ENCODE data around the gene WWTR1. TPM values are rescaled to one million over a fixed set of nuclear protein-coding genes. Genes with fewer than 3 reads are reported as not detected.

WWTR1 gene
- total RNA-seq, 1 experiment from 2014 or later = 197 TPM

GRCh38 chr3:149581681-149582370, 76.0 kb downstream of the WWTR1 start:
- in situ Hi-C loops (cut with HindIII; ENCODE audit: low pct_unique_long_range_greater_than_20kb, low sequenced_read_pairs) = no loop called here
- peak; percentile 95 for DNase-seq (ENCODE audit: low read depth)

- no peak for DNase-seq (ENCODE audit: low read depth)
- in situ Hi-C loops (cut with HindIII; ENCODE audit: low pct_unique_long_range_greater_than_20kb, low sequenced_read_pairs) = no loop called here
Measured at GRCh38 chr3:149581248-149581647, 76.6 kb downstream of the WWTR1 start.

- in situ Hi-C loops (cut with HindIII; ENCODE audit: low pct_unique_long_range_greater_than_20kb, low sequenced_read_pairs) = no loop called here
- DNase-seq (ENCODE audit: low read depth) = peak; percentile 41
Measured at GRCh38 chr3:149579838-149580542, 77.8 kb downstream of the WWTR1 start.

- DNase-seq (ENCODE audit: low read depth) = no peak
- in situ Hi-C loops (cut with HindIII; ENCODE audit: low pct_unique_long_range_greater_than_20kb, low sequenced_read_pairs) = no loop called here
Measured at GRCh38 chr3:149579161-149579560, 78.7 kb downstream of the WWTR1 start.

GRCh38 chr3:149577801-149578200, 80.0 kb downstream of the WWTR1 start:
- in situ Hi-C loops (cut with HindIII; ENCODE audit: low pct_unique_long_range_greater_than_20kb, low sequenced_read_pairs) = no loop called here

GRCh38 chr3:149575961-149576564, 81.8 kb downstream of the WWTR1 start:
- peak; percentile 84 for DNase-seq (ENCODE audit: low read depth)
- in situ Hi-C loops (cut with HindIII; ENCODE audit: low pct_unique_long_range_greater_than_20kb, low sequenced_read_pairs) = no loop called here

More at GRCh38 chr3:149577801-149578200, 80.0 kb downstream of the WWTR1 start:
- no peak for DNase-seq (ENCODE audit: low read depth)

- in situ Hi-C loops (cut with HindIII; ENCODE audit: low pct_unique_long_range_greater_than_20kb, low sequenced_read_pairs) = no loop called here
- peak; percentile 52 for DNase-seq (ENCODE audit: low read depth)
Measured at GRCh38 chr3:149575213-149575960, 82.4 kb downstream of the WWTR1 start.

GRCh38 chr3:149572796-149573414, 84.9 kb downstream of the WWTR1 start:
- peak; percentile 71 for DNase-seq (ENCODE audit: low read depth)

GRCh38 chr3:149571381-149571780, 86.4 kb downstream of the WWTR1 start:
- no peak for DNase-seq (ENCODE audit: low read depth)
- in situ Hi-C loops (cut with HindIII; ENCODE audit: low pct_unique_long_range_greater_than_20kb, low sequenced_read_pairs) = no loop called here

More at GRCh38 chr3:149572796-149573414, 84.9 kb downstream of the WWTR1 start:
- in situ Hi-C loops (cut with HindIII; ENCODE audit: low pct_unique_long_range_greater_than_20kb, low sequenced_read_pairs) = no loop called here

GRCh38 chr3:149570016-149570415, 87.8 kb downstream of the WWTR1 start:
- DNase-seq (ENCODE audit: low read depth) = no peak
- in situ Hi-C loops (cut with HindIII; ENCODE audit: low pct_unique_long_range_greater_than_20kb, low sequenced_read_pairs) = no loop called here

- no peak for DNase-seq (ENCODE audit: low read depth)
- in situ Hi-C loops (cut with HindIII; ENCODE audit: low pct_unique_long_range_greater_than_20kb, low sequenced_read_pairs) = no loop called here
Measured at GRCh38 chr3:149567381-149567780, 90.4 kb downstream of the WWTR1 start.

- no peak for DNase-seq (ENCODE audit: low read depth)
Measured at GRCh38 chr3:149566292-149566975, 91.4 kb downstream of the WWTR1 start.

GRCh38 chr3:149564079-149564478, 93.7 kb downstream of the WWTR1 start:
- DNase-seq (ENCODE audit: low read depth) = no peak
- in situ Hi-C loops (cut with HindIII; ENCODE audit: low pct_unique_long_range_greater_than_20kb, low sequenced_read_pairs) = no loop called here

More at GRCh38 chr3:149566292-149566975, 91.4 kb downstream of the WWTR1 start:
- in situ Hi-C loops (cut with HindIII; ENCODE audit: low pct_unique_long_range_greater_than_20kb, low sequenced_read_pairs) = no loop called here

- DNase-seq (ENCODE audit: low read depth) = no peak
- in situ Hi-C loops (cut with HindIII; ENCODE audit: low pct_unique_long_range_greater_than_20kb, low sequenced_read_pairs) = no loop called here
Measured at GRCh38 chr3:149563114-149563513, 94.7 kb downstream of the WWTR1 start.

- DNase-seq (ENCODE audit: low read depth) = no peak
- in situ Hi-C loops (cut with HindIII; ENCODE audit: low pct_unique_long_range_greater_than_20kb, low sequenced_read_pairs) = no loop called here
Measured at GRCh38 chr3:149560617-149561016, 97.2 kb downstream of the WWTR1 start.

- DNase-seq (ENCODE audit: low read depth) = no peak
- in situ Hi-C loops (cut with HindIII; ENCODE audit: low pct_unique_long_range_greater_than_20kb, low sequenced_read_pairs) = no loop called here
Measured at GRCh38 chr3:149560001-149560400, 97.8 kb downstream of the WWTR1 start.

- DNase-seq (ENCODE audit: low read depth) = no peak
- in situ Hi-C loops (cut with HindIII; ENCODE audit: low pct_unique_long_range_greater_than_20kb, low sequenced_read_pairs) = no loop called here
Measured at GRCh38 chr3:149559525-149559924, 98.3 kb downstream of the WWTR1 start.

- in situ Hi-C loops (cut with HindIII; ENCODE audit: low pct_unique_long_range_greater_than_20kb, low sequenced_read_pairs) = no loop called here
- DNase-seq (ENCODE audit: low read depth) = no peak
Measured at GRCh38 chr3:149555927-149556326, 101.9 kb downstream of the WWTR1 start.
